ENCODE measurements around the gene ZEB1. TPM values are rescaled to one million over a fixed set of nuclear protein-coding genes. Genes with fewer than 3 reads are reported as not detected.

Gene ZEB1
- total and polyA plus RNA-seq, 10 of the 15 experiments (the other 5 are each of a cell fraction or from before 2014, with no cell fraction given) = 10.4 to 35.6 (median 24.5) TPM

DNA sequence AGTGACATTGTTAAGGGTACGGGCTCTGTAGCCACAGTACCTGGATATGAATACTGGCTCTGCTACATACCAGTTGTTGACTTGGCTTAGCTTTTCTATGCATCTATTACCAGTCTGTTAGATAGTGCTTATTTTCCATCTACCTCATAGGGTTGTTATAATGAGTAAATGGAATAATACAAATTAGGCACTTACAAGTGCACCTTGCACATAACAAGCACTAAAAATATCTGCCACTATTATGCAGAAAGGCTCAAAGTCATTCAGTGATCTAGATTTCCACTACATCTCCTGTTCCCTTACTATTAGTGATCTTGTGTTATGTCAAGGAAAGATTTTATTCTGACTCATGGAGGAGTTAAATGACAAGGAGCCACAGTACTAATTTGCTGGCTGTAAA is 27.9 kb upstream of the ZEB1 start:
- CTCF ChIA-PET = interaction anchor here (1.1 kb wide), 1 partner anchor 208 kb away, joined by 3 read pairs; no protein-coding TSS in a partner anchor
- H3K27ac ChIP-seq (ENCODE audit: control insufficient read depth, insufficient read depth) = no peak overlapping the region
- no peaks in the 10 kb centered on the region for H3K4me1 ChIP-seq (ENCODE audit: control insufficient read depth, insufficient read depth, low read length)
- SMC1A ChIA-PET (ENCODE audit: uncharacterized antibody, unreplicated experiment) = interaction anchor here (2.4 kb wide), 1 partner anchor 8 kb away, joined by 8 read pairs; no protein-coding TSS in a partner anchor
- DNase-seq (ENCODE audit: low read depth, low spot score) = no peak
- no peak for ATAC-seq
- no peak for FAIRE-seq
- no peak overlapping the region for H3K4me2 ChIP-seq (ENCODE audit: control insufficient read depth, insufficient read depth)
- no peaks in the 10 kb centered on the region for H3K36me3 ChIP-seq (ENCODE audit: control insufficient read depth in 2 of 2, insufficient read depth in 2 of 2, low read length in 1 of 2)
- no peaks in the 10 kb centered on the region for H3K27me3 ChIP-seq (replicated peaks in 1 of 2; ENCODE audit: control insufficient read depth in 2 of 2, insufficient read depth in 2 of 2, low read length in 1 of 2)
- H3K9ac ChIP-seq (ENCODE audit: control insufficient read depth, insufficient read depth, low read length) = no peak overlapping the region
- in situ Hi-C loops (cut with MboI) = no loop called here
- BruUV-seq (replicated peaks) = no TSS peak
- POLR2A ChIA-PET = no interaction called here
- WGBS (ENCODE audit: insufficient coverage, insufficient replicate concordance, low lambda C conversion rate, missing lambda C conversion rate) = 95% methylated on average over 1 of the region's 1 CpG
- no peaks in the 10 kb centered on the region for H4K20me1 ChIP-seq (ENCODE audit: control insufficient read depth, insufficient read depth)
- H3K4me3 ChIP-seq = no peak overlapping the region
- RAD21 ChIA-PET (ENCODE audit: unreplicated experiment) = interaction anchor here (1.0 to 1.1 kb wide), 2 partner anchors 26 to 209 kb away, joined by 3 read pairs; no protein-coding TSS in a partner anchor
- H3K9me3 ChIP-seq (replicated peaks; ENCODE audit: control insufficient read depth, insufficient read depth, low read length) = no peaks in the 10 kb centered on the region; the same call in 1 of the 3 replicates
- H3K79me2 ChIP-seq (ENCODE audit: control insufficient read depth, insufficient read depth, low read length) = no peaks in the 10 kb centered on the region
- H2AFZ ChIP-seq (ENCODE audit: control insufficient read depth, low read depth, low read length) = no peak overlapping the region
- intact Hi-C loops (cut with micrococcal nuclease; ENCODE audit: unreplicated experiment) = no loop called here
- TF ChIP-seq, protein P1, sequence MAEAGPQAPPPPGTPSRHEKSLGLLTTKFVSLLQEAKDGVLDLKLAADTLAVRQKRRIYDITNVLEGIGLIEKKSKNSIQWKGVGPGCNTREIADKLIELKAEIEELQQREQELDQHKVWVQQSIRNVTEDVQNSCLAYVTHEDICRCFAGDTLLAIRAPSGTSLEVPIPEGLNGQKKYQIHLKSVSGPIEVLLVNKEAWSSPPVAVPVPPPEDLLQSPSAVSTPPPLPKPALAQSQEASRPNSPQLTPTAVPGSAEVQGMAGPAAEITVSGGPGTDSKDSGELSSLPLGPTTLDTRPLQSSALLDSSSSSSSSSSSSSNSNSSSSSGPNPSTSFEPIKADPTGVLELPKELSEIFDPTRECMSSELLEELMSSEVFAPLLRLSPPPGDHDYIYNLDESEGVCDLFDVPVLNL (IDR thresholded peaks at IDR 0.05; ENCODE audit: low read depth, low read length) = no peak
- no peak for TF ChIP-seq POLR2AphosphoS5 (IDR thresholded peaks at IDR 0.05; ENCODE audit: low read length)
- no peak for TF ChIP-seq BMI1 (IDR thresholded peaks at IDR 0.05; ENCODE audit: borderline replicate concordance)
- TF ChIP-seq YY1 (IDR thresholded peaks at IDR 0.05; ENCODE audit: low read depth, low read length) = no peak
- TF ChIP-seq, protein P2, sequence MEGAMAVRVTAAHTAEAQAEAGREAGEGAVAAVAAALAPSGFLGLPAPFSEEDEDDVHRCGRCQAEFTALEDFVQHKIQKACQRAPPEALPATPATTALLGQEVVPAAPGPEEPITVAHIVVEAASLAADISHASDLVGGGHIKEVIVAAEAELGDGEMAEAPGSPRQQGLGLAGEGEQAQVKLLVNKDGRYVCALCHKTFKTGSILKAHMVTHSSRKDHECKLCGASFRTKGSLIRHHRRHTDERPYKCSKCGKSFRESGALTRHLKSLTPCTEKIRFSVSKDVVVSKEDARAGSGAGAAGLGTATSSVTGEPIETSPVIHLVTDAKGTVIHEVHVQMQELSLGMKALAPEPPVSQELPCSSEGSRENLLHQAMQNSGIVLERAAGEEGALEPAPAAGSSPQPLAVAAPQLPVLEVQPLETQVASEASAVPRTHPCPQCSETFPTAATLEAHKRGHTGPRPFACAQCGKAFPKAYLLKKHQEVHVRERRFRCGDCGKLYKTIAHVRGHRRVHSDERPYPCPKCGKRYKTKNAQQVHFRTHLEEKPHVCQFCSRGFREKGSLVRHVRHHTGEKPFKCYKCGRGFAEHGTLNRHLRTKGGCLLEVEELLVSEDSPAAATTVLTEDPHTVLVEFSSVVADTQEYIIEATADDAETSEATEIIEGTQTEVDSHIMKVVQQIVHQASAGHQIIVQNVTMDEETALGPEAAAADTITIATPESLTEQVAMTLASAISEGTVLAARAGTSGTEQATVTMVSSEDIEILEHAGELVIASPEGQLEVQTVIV (IDR thresholded peaks at IDR 0.05; ENCODE audit: borderline replicate concordance, partially characterized antibody) = no peak
- TF ChIP-seq MEF2A (IDR thresholded peaks at IDR 0.05; ENCODE audit: insufficient read depth, low read depth, low read length) = no peak
- TF ChIP-seq HCFC1 (IDR thresholded peaks at IDR 0.05; ENCODE audit: low read length) = no peak
- TF ChIP-seq SRF (IDR thresholded peaks at IDR 0.05; ENCODE audit: low read depth in 2 of 2, low read length in 2 of 2) = no peak
- TF ChIP-seq IKZF1 (conservative IDR thresholded peaks at IDR 0.05) = no peak
- no peak for TF ChIP-seq STAT3 (IDR thresholded peaks at IDR 0.05; ENCODE audit: low read depth, low read length)
- TF ChIP-seq, protein P3, sequence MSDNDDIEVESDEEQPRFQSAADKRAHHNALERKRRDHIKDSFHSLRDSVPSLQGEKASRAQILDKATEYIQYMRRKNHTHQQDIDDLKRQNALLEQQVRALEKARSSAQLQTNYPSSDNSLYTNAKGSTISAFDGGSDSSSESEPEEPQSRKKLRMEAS (IDR thresholded peaks at IDR 0.05; ENCODE audit: low read depth, low read length) = no peak
- TF ChIP-seq SMAD5 (IDR thresholded peaks at IDR 0.05; ENCODE audit: low read depth) = no peak
- TF ChIP-seq TBL1XR1 (IDR thresholded peaks at IDR 0.05; ENCODE audit: low read depth, low read length) = no peak
- TF ChIP-seq TCF3 (IDR thresholded peaks at IDR 0.05; ENCODE audit: borderline replicate concordance, insufficient read depth, low read depth, low read length) = no peak
- TF ChIP-seq POLR2A (IDR thresholded peaks at IDR 0.05; ENCODE audit: low read depth, low read length) = no peak
- TF ChIP-seq IKZF2 (IDR thresholded peaks at IDR 0.05) = no peak
